MM.1S (cell line): Measurements from ENCODE around the gene RIPK1.
"Not testable (repeated sequence)": the region's sequence is repeated elsewhere in the genome, so short reads cannot be mapped to it uniquely, and the experiment has no call there.

ENCODE experiments used
- DNase-seq: peaks from one replicate; pipeline ENCODE4 v3.0.0-alpha.2; 2015
- H2AFZ ChIP-seq: fragments of 300-600 bp; sonication (generic); 2 replicates; pipeline ENCODE4 v1.6.0; 2016; ENCODE audit warnings: antibody characterized with exemption, low read length
- H3F3A ChIP-seq: fragments of 300-600 bp; sonication (generic); 2 replicates; pipeline ENCODE4 v1.6.1; 2016; ENCODE audit warnings: mild to moderate bottlenecking, antibody characterized with exemption, low read length, moderate library complexity, mixed read lengths; ENCODE audit not compliant: insufficient read depth
- H3K27ac ChIP-seq: fragments of 300-600 bp; sonication (generic); 2 replicates; pipeline ENCODE4 v1.5.1; 2016; ENCODE audit warnings: mild to moderate bottlenecking, low read length
- H3K27me3 ChIP-seq: fragments of 300-600 bp; sonication (generic); replicated peaks from 2 replicates; pipeline ENCODE4 v1.6.0; 2016; ENCODE audit warnings: low read length; ENCODE audit not compliant: insufficient read depth
- H3K36me3 ChIP-seq: fragments of 300-600 bp; sonication (generic); replicated peaks from 2 replicates; pipeline ENCODE4 v1.6.1; 2016; ENCODE audit warnings: mild to moderate bottlenecking, low read length, mixed read lengths; ENCODE audit not compliant: insufficient read depth
- H3K4me1 ChIP-seq: fragments of 300-600 bp; sonication (generic); 2 replicates; pipeline ENCODE4 v1.6.1; 2016; ENCODE audit warnings: low read length, mixed read lengths
- H3K4me2 ChIP-seq: fragments of 300-600 bp; sonication (generic); 2 replicates; pipeline ENCODE4 v1.6.0; 2016; ENCODE audit warnings: low read depth, low read length
- H3K4me3 ChIP-seq: fragments of 300-600 bp; sonication (generic); 2 replicates; pipeline ENCODE4 v1.5.1; 2016; ENCODE audit warnings: low read length, mixed read lengths
- H3K79me2 ChIP-seq: fragments of 300-600 bp; sonication (generic); 2 replicates; pipeline ENCODE4 v1.6.1; 2016; ENCODE audit warnings: mixed run types, low read length, mixed read lengths
- H3K9ac ChIP-seq: fragments of 300-600 bp; sonication (generic); 2 replicates; pipeline ENCODE4 v1.6.1; 2016; ENCODE audit warnings: low read length, mixed read lengths
- H3K9me2 ChIP-seq: fragments of 300-600 bp; sonication (generic); replicated peaks from 2 replicates; pipeline ENCODE4 v1.6.1; 2016; ENCODE audit warnings: mild to moderate bottlenecking, low read length, mixed read lengths; ENCODE audit not compliant: insufficient read depth
- H3K9me3 ChIP-seq: fragments of 300-600 bp; sonication (generic); replicated peaks from 2 replicates; pipeline ENCODE4 v1.6.1; 2016; ENCODE audit warnings: mild to moderate bottlenecking, low read length, mixed read lengths; ENCODE audit not compliant: insufficient read depth
- H4K20me1 ChIP-seq: fragments of 300-600 bp; sonication (generic); 2 replicates; pipeline ENCODE4 v1.6.1; 2016; ENCODE audit warnings: mild to moderate bottlenecking, low read length, moderate library complexity, mixed read lengths; ENCODE audit not compliant: insufficient read depth
- CTCF ChIP-seq: fragments of 300-600 bp; sonication (generic); IDR thresholded peaks from 2 replicates; pipeline ENCODE4 v1.5.1; 2016; ENCODE audit warnings: antibody characterized with exemption, low read length, mixed read lengths
- EZH2 ChIP-seq: fragments of 300-600 bp; sonication (generic); optimal IDR thresholded peaks from 2 replicates; pipeline ENCODE3; 2017; ENCODE audit warnings: low read depth, mild to moderate bottlenecking, antibody characterized with exemption, low read length, mixed read lengths
- EZH2phosphoT487 ChIP-seq: fragments of 300-600 bp; sonication (generic); IDR thresholded peaks from 2 replicates; pipeline ENCODE4 v1.6.1; 2018; ENCODE audit warnings: antibody characterized with exemption, low read length

The RIPK1 gene

GRCh38 chr6:3152689-3153088, 84.4 kb downstream of the RIPK1 start:
- Histone ChIP-seq H3K27me3 (no peaks in the 10 kb centered on the region; the same call in 1 of the 2 replicates), H4K20me1 (no peaks in the 10 kb centered on the region), H3K79me2 (no peaks in the 10 kb centered on the region), H3K27ac (no peak overlapping the region), H3K9me2 (no peaks in the 10 kb centered on the region), H3K4me3 (no peak overlapping the region), H3K4me2 (no peak overlapping the region), H2AFZ (no peak overlapping the region), H3K4me1 (no peaks in the 10 kb centered on the region), H3K9ac (no peak overlapping the region), H3F3A (no peaks in the 10 kb centered on the region), H3K9me3 (no peaks in the 10 kb centered on the region), H3K36me3 (no peaks in the 10 kb centered on the region)
- no peak for DNase-seq
- no peak for TF ChIP-seq EZH2
- no peak for TF ChIP-seq CTCF
- no peak for TF ChIP-seq EZH2phosphoT487

- not testable (repeated sequence) for H3F3A ChIP-seq, H3K4me3 ChIP-seq
Observed at GRCh38 chr6:3155416-3155815, 87.1 kb downstream of the RIPK1 start.

DNA sequence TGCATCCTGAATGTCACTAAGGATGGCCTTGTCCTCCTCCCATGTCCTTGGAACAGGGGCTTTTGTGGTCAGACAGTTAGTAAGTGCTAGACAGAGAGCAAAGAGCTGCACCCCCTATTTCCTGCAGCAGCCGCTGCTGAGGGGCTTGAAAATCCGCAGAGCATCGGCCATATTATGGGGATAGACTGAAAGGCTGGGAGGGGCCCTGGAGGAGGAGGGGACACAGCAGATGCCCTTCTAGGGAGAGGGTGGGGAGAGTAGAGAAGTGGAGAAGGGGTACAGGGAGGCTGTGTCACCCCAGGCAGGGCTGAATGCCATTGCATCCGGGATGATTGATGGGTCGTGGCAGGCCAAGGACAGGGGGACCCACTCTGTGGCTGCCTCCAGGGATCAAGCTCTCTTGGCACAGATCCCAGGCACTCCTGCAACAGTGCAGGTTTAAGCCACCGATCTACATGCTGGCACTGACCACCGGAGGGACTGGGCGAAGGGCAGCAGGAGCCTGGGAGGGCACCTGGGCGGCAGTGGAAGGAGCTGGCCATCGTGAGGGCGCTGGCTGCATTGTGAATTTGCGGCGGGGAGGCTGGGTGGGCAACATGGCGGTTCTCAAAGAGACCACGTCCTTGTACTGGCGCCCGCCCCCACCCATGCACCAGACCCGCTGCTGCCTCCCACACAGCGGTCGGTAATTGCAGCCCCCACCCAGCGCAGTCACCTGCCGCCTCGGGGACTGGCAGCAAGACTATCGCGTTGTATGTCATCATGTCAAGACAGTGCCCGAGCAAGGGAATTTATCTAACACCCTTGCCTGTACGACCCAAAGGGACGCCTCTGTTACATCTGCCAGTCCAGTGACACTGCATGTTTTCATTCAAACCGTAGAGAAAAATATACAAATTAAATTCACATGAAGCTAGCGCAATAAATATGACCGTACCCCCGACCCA, 88.2 kb downstream of the RIPK1 start:
- H4K20me1 ChIP-seq, DNase-seq, H3K9me3 ChIP-seq, H3K4me1 ChIP-seq, H3F3A ChIP-seq, H3K9ac ChIP-seq, H3K27ac ChIP-seq, H3K79me2 ChIP-seq, H3K9me2 ChIP-seq, H3K36me3 ChIP-seq: not testable (repeated sequence)
- H3K4me2 ChIP-seq: peak overlapping the region; percentile 88
- peaks cover 26% of the 10 kb centered on the region for H3K27me3 ChIP-seq
- 0 out of 2 replicates have a peak overlapping the region, but pooled peaks have one; percentile 30 for H2AFZ ChIP-seq
- peak overlapping the region; percentile 63 for H3K4me3 ChIP-seq

More at GRCh38 chr6:3155416-3155815, 87.1 kb downstream of the RIPK1 start:
- H3K9me3 ChIP-seq, H3K4me2 ChIP-seq, DNase-seq, H3K27ac ChIP-seq, H2AFZ ChIP-seq, H3K9ac ChIP-seq, H4K20me1 ChIP-seq, H3K4me1 ChIP-seq, H3K9me2 ChIP-seq, H3K79me2 ChIP-seq, H3K36me3 ChIP-seq: not testable (repeated sequence)
- H3K27me3 ChIP-seq: peaks cover 17% of the 10 kb centered on the region

DNA sequence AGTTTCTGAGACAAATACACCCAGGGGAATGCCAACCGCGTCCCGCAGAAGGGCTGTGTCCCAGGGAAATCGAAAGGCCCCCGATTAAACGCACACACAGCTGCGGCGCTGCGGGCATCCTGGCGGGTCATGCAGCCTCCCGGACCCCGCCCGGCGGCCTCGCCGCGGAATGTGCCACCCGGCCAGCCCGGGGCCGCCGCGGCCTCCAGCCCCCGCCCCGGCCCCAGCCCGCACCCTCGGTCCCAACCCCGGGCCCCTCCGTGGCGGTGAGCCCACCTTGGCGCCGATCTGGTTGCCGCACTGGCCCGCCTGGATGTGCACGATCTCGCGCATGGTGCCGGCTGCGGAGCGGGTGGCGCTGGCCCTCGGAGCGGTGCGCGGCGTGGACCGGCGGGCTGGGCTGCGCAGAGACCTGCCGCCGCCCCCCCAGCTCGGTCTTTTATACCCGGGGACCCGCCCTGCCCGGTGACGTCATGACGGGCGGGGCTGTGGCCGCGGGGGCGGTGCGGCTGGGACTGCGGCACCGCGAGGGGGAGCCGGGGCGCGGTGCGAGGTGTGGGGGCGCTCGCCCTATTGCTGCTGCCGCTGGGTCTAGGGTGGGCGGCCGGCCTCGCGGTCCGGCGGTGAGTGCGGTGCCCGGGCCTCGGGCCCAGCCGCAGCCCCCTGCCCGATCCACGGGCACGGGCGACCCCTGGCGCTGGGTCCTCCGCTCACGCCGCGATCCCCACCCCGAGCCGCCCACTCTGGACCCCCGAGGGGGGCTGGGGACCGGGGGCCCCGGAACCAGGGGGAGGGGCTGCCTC, 89.0 kb downstream of the RIPK1 start, which contains the start of gene TUBB2A:
Gene TUBB2A, minus strand, starts transcription at position 414 of the 803 bp plus-strand sequence. Its CDS starts 81 bp downstream, at position 333.
- Histone ChIP-seq H3K9ac (peak within 1 kb of the TSS; percentile 37; the same call in 1 of the 2 replicates), H3K27ac (no peak within 1 kb of the TSS), H3K79me2 (no peaks in the 10 kb centered on the region), H4K20me1 (no peaks in the 10 kb centered on the region), H3K36me3 (no peaks in the 10 kb centered on the region), H3F3A (no peaks in the 10 kb centered on the region), H2AFZ (peak within 1 kb of the TSS; percentile 83), H3K9me3 (no peaks in the 10 kb centered on the region), H3K27me3 (peaks cover 32% of the 10 kb centered on the region), H3K4me3 (peak within 1 kb of the TSS; percentile 63), H3K4me2 (peak within 1 kb of the TSS; percentile 88), H3K9me2 (no peaks in the 10 kb centered on the region), H3K4me1 (no peaks in the 10 kb centered on the region)
- DNase-seq: peak; percentile 73
- TF ChIP-seq CTCF (peak; percentile 43), EZH2 (no peak)
